MM.1S (cell line): ENCODE measurements around the gene PDE6G.

Experiments
- DNase-seq: peaks from one replicate; pipeline ENCODE4 v3.0.0-alpha.2; 2015
- H2AFZ ChIP-seq: fragments of 300-600 bp; sonication (generic); 2 replicates; pipeline ENCODE4 v1.6.0; 2016; ENCODE audit warnings: antibody characterized with exemption, low read length
- H3F3A ChIP-seq: fragments of 300-600 bp; sonication (generic); 2 replicates; pipeline ENCODE4 v1.6.1; 2016; ENCODE audit warnings: mild to moderate bottlenecking, antibody characterized with exemption, low read length, moderate library complexity, mixed read lengths; ENCODE audit not compliant: insufficient read depth
- H3K27ac ChIP-seq: fragments of 300-600 bp; sonication (generic); 2 replicates; pipeline ENCODE4 v1.5.1; 2016; ENCODE audit warnings: mild to moderate bottlenecking, low read length
- H3K27me3 ChIP-seq: fragments of 300-600 bp; sonication (generic); replicated peaks from 2 replicates; pipeline ENCODE4 v1.6.0; 2016; ENCODE audit warnings: low read length; ENCODE audit not compliant: insufficient read depth
- H3K36me3 ChIP-seq: fragments of 300-600 bp; sonication (generic); replicated peaks from 2 replicates; pipeline ENCODE4 v1.6.1; 2016; ENCODE audit warnings: mild to moderate bottlenecking, low read length, mixed read lengths; ENCODE audit not compliant: insufficient read depth
- H3K4me1 ChIP-seq: fragments of 300-600 bp; sonication (generic); 2 replicates; pipeline ENCODE4 v1.6.1; 2016; ENCODE audit warnings: low read length, mixed read lengths
- H3K4me2 ChIP-seq: fragments of 300-600 bp; sonication (generic); 2 replicates; pipeline ENCODE4 v1.6.0; 2016; ENCODE audit warnings: low read depth, low read length
- H3K4me3 ChIP-seq: fragments of 300-600 bp; sonication (generic); 2 replicates; pipeline ENCODE4 v1.5.1; 2016; ENCODE audit warnings: low read length, mixed read lengths
- H3K79me2 ChIP-seq: fragments of 300-600 bp; sonication (generic); 2 replicates; pipeline ENCODE4 v1.6.1; 2016; ENCODE audit warnings: mixed run types, low read length, mixed read lengths
- H3K9ac ChIP-seq: fragments of 300-600 bp; sonication (generic); 2 replicates; pipeline ENCODE4 v1.6.1; 2016; ENCODE audit warnings: low read length, mixed read lengths
- H3K9me2 ChIP-seq: fragments of 300-600 bp; sonication (generic); replicated peaks from 2 replicates; pipeline ENCODE4 v1.6.1; 2016; ENCODE audit warnings: mild to moderate bottlenecking, low read length, mixed read lengths; ENCODE audit not compliant: insufficient read depth
- H3K9me3 ChIP-seq: fragments of 300-600 bp; sonication (generic); replicated peaks from 2 replicates; pipeline ENCODE4 v1.6.1; 2016; ENCODE audit warnings: mild to moderate bottlenecking, low read length, mixed read lengths; ENCODE audit not compliant: insufficient read depth
- H4K20me1 ChIP-seq: fragments of 300-600 bp; sonication (generic); 2 replicates; pipeline ENCODE4 v1.6.1; 2016; ENCODE audit warnings: mild to moderate bottlenecking, low read length, moderate library complexity, mixed read lengths; ENCODE audit not compliant: insufficient read depth
- CTCF ChIP-seq: fragments of 300-600 bp; sonication (generic); IDR thresholded peaks from 2 replicates; pipeline ENCODE4 v1.5.1; 2016; ENCODE audit warnings: antibody characterized with exemption, low read length, mixed read lengths
- EZH2 ChIP-seq: fragments of 300-600 bp; sonication (generic); optimal IDR thresholded peaks from 2 replicates; pipeline ENCODE3; 2017; ENCODE audit warnings: low read depth, mild to moderate bottlenecking, antibody characterized with exemption, low read length, mixed read lengths
- EZH2phosphoT487 ChIP-seq: fragments of 300-600 bp; sonication (generic); IDR thresholded peaks from 2 replicates; pipeline ENCODE4 v1.6.1; 2018; ENCODE audit warnings: antibody characterized with exemption, low read length

PDE6G gene

GRCh38 chr17:81702934-81703746 is 46.8 kb upstream of the PDE6G start, which contains the start of gene MRPL12:
Gene MRPL12 (plus strand): TSS chr17:81703367. CDS start chr17:81703502, 135 bp downstream.
- Histone ChIP-seq H3F3A (peaks cover 16% of the 10 kb centered on the region), H3K4me3 (peak within 1 kb of the TSS; percentile 97), H3K9ac (peak within 1 kb of the TSS; percentile 99), H4K20me1 (no peaks in the 10 kb centered on the region; the same call in 1 of the 2 replicates), H3K79me2 (peaks cover 90% of the 10 kb centered on the region), H3K9me3 (no peaks in the 10 kb centered on the region), H3K27me3 (no peaks in the 10 kb centered on the region), H3K4me1 (peaks cover 15% of the 10 kb centered on the region), H3K36me3 (peaks cover 18% of the 10 kb centered on the region), H3K27ac (peak within 1 kb of the TSS; percentile 88; the same call in 1 of the 2 replicates), H2AFZ (peak within 1 kb of the TSS; percentile 33; the same call in 1 of the 2 replicates), H3K9me2 (no peaks in the 10 kb centered on the region), H3K4me2 (peak within 1 kb of the TSS; percentile 99)
- TF ChIP-seq EZH2 (no peak), CTCF (no peak), EZH2phosphoT487 (no peak)
- peak; percentile 97 for DNase-seq

GRCh38 chr17:81701288-81702071 is 45.1 kb upstream of the PDE6G start:
- Histone ChIP-seq H3K79me2 (peaks cover 84% of the 10 kb centered on the region), H3K9me3 (no peaks in the 10 kb centered on the region), H3K9me2 (no peaks in the 10 kb centered on the region), H3K4me1 (peaks cover 15% of the 10 kb centered on the region), H4K20me1 (no peaks in the 10 kb centered on the region; the same call in 1 of the 2 replicates), H3F3A (peaks cover 16% of the 10 kb centered on the region), H3K9ac (peak overlapping the region; percentile 99; the same call in 1 of the 2 replicates), H3K36me3 (peaks cover 8% of the 10 kb centered on the region), H3K27ac (peak overlapping the region; percentile 88; the same call in 1 of the 2 replicates), H3K4me2 (peak overlapping the region; percentile 99), H3K27me3 (no peaks in the 10 kb centered on the region), H2AFZ (no peak overlapping the region), H3K4me3 (peak overlapping the region; percentile 97)
- peak; percentile 39 for DNase-seq
- TF ChIP-seq CTCF, result peak; percentile 34
- TF ChIP-seq EZH2, result no peak
- TF ChIP-seq EZH2phosphoT487, result no peak

- no peak for DNase-seq
- Histone ChIP-seq H3K27me3 (no peaks in the 10 kb centered on the region), H3K9ac (no peak overlapping the region), H3F3A (peaks cover 16% of the 10 kb centered on the region), H3K4me2 (peak overlapping the region; percentile 99), H3K9me3 (no peaks in the 10 kb centered on the region), H4K20me1 (no peaks in the 10 kb centered on the region; the same call in 1 of the 2 replicates), H3K4me3 (no peak overlapping the region), H3K27ac (no peak overlapping the region), H3K4me1 (peaks cover 15% of the 10 kb centered on the region), H3K9me2 (no peaks in the 10 kb centered on the region), H3K36me3 (peaks cover 3% of the 10 kb centered on the region; the same call in 1 of the 2 replicates), H3K79me2 (peaks cover 75% of the 10 kb centered on the region), H2AFZ (no peak overlapping the region)
- no peak for TF ChIP-seq EZH2phosphoT487
Measured at GRCh38 chr17:81700353-81701287, 44.3 kb upstream of the PDE6G start.
